Lower leg skin (tissue), 3 donors: ENCODE results near the gene WASF3.

ENCODE experiments used
- POLR2A ChIP-seq, 2 donors: fragments of 450-650 bp; IDR thresholded peaks; one replicate each; pipeline ENCODE4 v1.6.1; 2016 to 2017; ENCODE audit warnings: antibody characterized with exemption in 2 of 2, mild to moderate bottlenecking in 1 of 2, moderate library complexity in 1 of 2
- TF ChIP-seq, protein P1 (sequence below), 3 donors: fragments of 450-650 bp; IDR thresholded peaks; one replicate each; pipeline ENCODE4 v1.5.1; 2016; ENCODE audit warnings: antibody characterized with exemption in 3 of 3, mild to moderate bottlenecking in 3 of 3, moderate library complexity in 2 of 3

DNA sequence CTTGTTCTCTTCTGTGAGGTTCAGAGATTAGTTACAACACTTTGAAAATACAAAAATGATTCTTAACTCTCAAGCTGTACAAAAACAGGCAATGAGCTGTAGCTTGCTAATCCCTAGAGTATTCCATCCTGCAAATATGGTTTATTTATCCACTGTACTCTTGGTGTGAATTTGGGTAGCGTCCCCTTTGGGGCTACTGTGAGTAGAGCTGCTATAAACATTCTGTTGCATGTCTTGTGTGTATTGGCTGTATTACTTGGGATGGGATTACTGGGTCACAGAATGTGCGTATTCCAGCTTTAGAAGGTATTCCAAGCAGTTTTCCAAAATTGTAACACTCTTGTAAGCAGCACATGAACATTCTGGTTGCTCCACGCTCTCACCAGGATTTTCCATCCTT is 169.6 kb downstream of the WASF3 start:
- TF ChIP-seq, protein P1, sequence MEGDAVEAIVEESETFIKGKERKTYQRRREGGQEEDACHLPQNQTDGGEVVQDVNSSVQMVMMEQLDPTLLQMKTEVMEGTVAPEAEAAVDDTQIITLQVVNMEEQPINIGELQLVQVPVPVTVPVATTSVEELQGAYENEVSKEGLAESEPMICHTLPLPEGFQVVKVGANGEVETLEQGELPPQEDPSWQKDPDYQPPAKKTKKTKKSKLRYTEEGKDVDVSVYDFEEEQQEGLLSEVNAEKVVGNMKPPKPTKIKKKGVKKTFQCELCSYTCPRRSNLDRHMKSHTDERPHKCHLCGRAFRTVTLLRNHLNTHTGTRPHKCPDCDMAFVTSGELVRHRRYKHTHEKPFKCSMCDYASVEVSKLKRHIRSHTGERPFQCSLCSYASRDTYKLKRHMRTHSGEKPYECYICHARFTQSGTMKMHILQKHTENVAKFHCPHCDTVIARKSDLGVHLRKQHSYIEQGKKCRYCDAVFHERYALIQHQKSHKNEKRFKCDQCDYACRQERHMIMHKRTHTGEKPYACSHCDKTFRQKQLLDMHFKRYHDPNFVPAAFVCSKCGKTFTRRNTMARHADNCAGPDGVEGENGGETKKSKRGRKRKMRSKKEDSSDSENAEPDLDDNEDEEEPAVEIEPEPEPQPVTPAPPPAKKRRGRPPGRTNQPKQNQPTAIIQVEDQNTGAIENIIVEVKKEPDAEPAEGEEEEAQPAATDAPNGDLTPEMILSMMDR (IDR thresholded peaks at IDR 0.05) = no peak
- no peak for TF ChIP-seq POLR2A (IDR thresholded peaks at IDR 0.05)
